Bronchial epithelial cell (primary cell): ENCODE measurements around the gene TRIM66. TPM values are rescaled to one million over a fixed set of nuclear protein-coding genes. Genes with fewer than 3 reads are reported as not detected.

Experiments
- DNase-seq: peaks from one replicate; pipeline ENCODE4 v3.0.0-alpha.2; 2010; ENCODE audit warnings: low read depth
- FAIRE-seq: peaks from 2 replicates; lab custom pipeline; 2011; peaks lifted over from hg19 to GRCh38; lab: Jason Lieb, UNC
- H3K27me3 ChIP-seq: 2 replicates; pipeline ENCODE4 v1.5.1; 2011; ENCODE audit warnings: low read length; ENCODE audit not compliant: control insufficient read depth, insufficient read depth
- H3K36me3 ChIP-seq: 2 replicates; pipeline ENCODE4 v1.5.1; 2011; ENCODE audit warnings: low read length; ENCODE audit not compliant: control insufficient read depth, insufficient read depth
- H3K4me3 ChIP-seq: 2 replicates; pipeline ENCODE4 v1.5.1; 2011; ENCODE audit warnings: mild to moderate bottlenecking, low read depth, low read length, control low read depth
- CTCF ChIP-seq: IDR thresholded peaks from 2 replicates; pipeline ENCODE4 v1.5.1; 2011; ENCODE audit warnings: mild to moderate bottlenecking, moderate library complexity, low read length, control low read depth, inconsistent platforms; ENCODE audit not compliant: insufficient read depth, severe bottlenecking
- total RNA-seq: library from RNA; depleted of rRNA; stranded (reverse); fragments of >200 nt; gene quantifications from 2 replicates; pipeline ENCODE4 v1.2.1, GENCODE V29; 2014

Gene TRIM66
- total RNA-seq, 1 donor from 2014 or later, result 4.2 TPM

DNA sequence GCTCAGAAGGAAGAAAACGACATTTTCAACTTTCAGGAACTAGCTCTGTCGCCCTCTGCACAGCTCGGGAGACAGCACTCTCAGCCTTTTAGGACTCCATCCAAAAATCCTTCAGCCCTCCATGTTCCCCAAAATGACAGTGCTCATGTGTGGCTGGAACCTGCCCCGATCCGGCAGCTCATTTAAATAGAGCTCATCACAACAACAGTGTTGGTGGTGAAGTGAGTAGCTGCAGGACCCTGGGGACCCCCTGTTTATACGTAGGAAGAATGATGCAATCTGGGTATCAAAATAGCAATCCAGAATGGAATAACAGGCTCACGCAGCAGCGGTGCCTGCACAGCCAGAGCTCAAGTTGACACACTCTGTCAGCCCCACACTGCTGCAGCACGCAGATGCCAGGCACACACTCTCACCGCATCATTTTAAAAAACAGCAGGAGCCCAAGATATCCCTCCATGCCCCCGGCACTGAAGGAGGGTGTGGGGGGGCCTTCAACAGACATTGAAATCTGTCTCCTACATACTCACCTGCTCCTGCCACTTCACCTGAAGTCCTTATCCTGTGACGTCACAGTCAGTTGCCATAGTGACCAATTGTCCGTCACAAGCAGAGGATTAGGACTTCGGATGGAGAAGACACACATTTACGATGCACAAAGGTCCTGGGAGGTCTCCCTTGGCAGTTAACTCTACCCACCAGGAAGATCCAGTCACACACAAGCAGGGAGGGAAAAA, 24.0 kb downstream of the TRIM66 start:
- no peak for DNase-seq
- H3K4me3 ChIP-seq, result no peak overlapping the region
- no peak for TF ChIP-seq CTCF
- FAIRE-seq, result peak; percentile 50
- no peaks in the 10 kb centered on the region for H3K27me3 ChIP-seq
- no peaks in the 10 kb centered on the region for H3K36me3 ChIP-seq

GRCh38 chr11:8656291-8656690, 26.2 kb downstream of the TRIM66 start:
- FAIRE-seq, result no peak
- no peak for DNase-seq
- H3K27me3 ChIP-seq, result no peaks in the 10 kb centered on the region
- no peak for TF ChIP-seq CTCF
- no peaks in the 10 kb centered on the region for H3K36me3 ChIP-seq
- no peak overlapping the region for H3K4me3 ChIP-seq

DNA sequence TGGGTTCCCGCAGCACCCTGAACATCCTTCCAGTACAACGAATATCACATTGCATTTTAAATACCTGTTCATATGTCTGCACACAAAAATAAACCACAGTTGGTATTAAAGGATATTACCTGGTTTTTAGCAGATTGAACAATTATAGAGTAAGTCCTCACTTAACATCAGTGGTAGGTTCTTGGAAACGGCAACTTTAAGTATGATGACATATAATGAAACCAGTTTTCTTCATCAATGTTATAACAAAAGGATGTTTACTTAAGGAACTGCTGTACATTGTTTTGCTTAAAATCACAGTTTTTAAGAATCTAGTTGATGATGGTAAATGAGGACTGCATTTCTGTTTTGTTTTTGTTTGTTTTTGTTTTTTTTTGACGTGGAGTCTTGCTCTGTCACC, 28.0 kb downstream of the TRIM66 start:
- no peaks in the 10 kb centered on the region for H3K27me3 ChIP-seq
- TF ChIP-seq CTCF, result no peak

GRCh38 chr11:8652140-8652539, 30.3 kb downstream of the TRIM66 start:
- H3K4me3 ChIP-seq, result no peak overlapping the region
- FAIRE-seq, result no peak
- H3K36me3 ChIP-seq, result peaks cover 2% of the 10 kb centered on the region
- no peak for TF ChIP-seq CTCF
- no peaks in the 10 kb centered on the region for H3K27me3 ChIP-seq
- DNase-seq, result peak; percentile 92

More for the DNA sequence above, 28.0 kb downstream of the TRIM66 start:
- Histone ChIP-seq H3K4me3 (no peak overlapping the region), H3K36me3 (no peaks in the 10 kb centered on the region)
- FAIRE-seq (no peak), DNase-seq (no peak)

- H3K27me3 ChIP-seq, result no peaks in the 10 kb centered on the region
- no peak overlapping the region for H3K4me3 ChIP-seq
- FAIRE-seq, result no peak
- TF ChIP-seq CTCF, result no peak
- no peak for DNase-seq
- peaks cover 5% of the 10 kb centered on the region for H3K36me3 ChIP-seq
These were observed 32.0 kb downstream of the TRIM66 start for GRCh38 chr11:8650401-8650990.
